A549 (cell line): Measurements from ENCODE around the gene MACROH2A2. TPM values are rescaled to one million over a fixed set of nuclear protein-coding genes. Genes with fewer than 3 reads are reported as not detected.

Experiments
- ATAC-seq, 2 experiments: fragments of 200-7000 bp in 1 of 2; fragments of >200 bp in 1 of 2; cut with Nextera tagmentation in 1 of 2; cut with Tn5 transposase in 1 of 2; 3 replicates each; pipeline versions ENCODE4 v1.8.0 to v1.9.1; 2018 to 2020; ENCODE audit warnings: mild to moderate bottlenecking in 1 of 2, moderate library complexity in 1 of 2
- CTCF ChIA-PET: fragments of 300-600 bp; sonication (Branson Sonifier 250); formaldehyde crosslinking; extraction: SDS; loops from one replicate; lab custom pipeline; 2021; ENCODE audit warnings: antibody characterized with exemption, inconsistent platforms; lab: Yijun Ruan, JAX
- POLR2A ChIA-PET: fragments of 350-600 bp; formaldehyde crosslinking; extraction: SDS; loops from one replicate; lab custom pipeline; 2021; ENCODE audit warnings: antibody characterized with exemption, inconsistent platforms; lab: Yijun Ruan, JAX
- DNase-seq, 2 experiments: peaks; one replicate each; pipeline versions ENCODE4 v3.0.0 to v3.0.0-alpha.2; 2011 to 2016; ENCODE audit warnings: low read depth in 1 of 2, low spot score in 1 of 2
- FAIRE-seq: peaks from 2 replicates; lab custom pipeline; 2011; peaks lifted over from hg19 to GRCh38; lab: Jason Lieb, UNC
- H3K27ac ChIP-seq, 2 experiments: fragments of >200 bp; sonication (Bioruptor Twin); formaldehyde crosslinking; 3 replicates each; pipeline ENCODE4 v1.5.1; 2016 to 2017
- H3K4me1 ChIP-seq: fragments of >200 bp; sonication (Bioruptor Twin); formaldehyde crosslinking; 3 replicates; pipeline ENCODE4 v1.6.1; 2016
- H3K4me2 ChIP-seq: fragments of >200 bp; sonication (Bioruptor Twin); formaldehyde crosslinking; 3 replicates; pipeline ENCODE4 v1.6.1; 2016
- H3K4me3 ChIP-seq: fragments of >200 bp; sonication (Bioruptor Twin); formaldehyde crosslinking; 3 replicates; pipeline ENCODE4 v1.5.1; 2016
- H3K9me3 ChIP-seq: fragments of >200 bp; sonication (Bioruptor Twin); formaldehyde crosslinking; 3 replicates; pipeline ENCODE4 v1.6.1; 2016
- ELK1 ChIP-seq: fragments of 150-350 bp; IDR thresholded peaks from 2 replicates; pipeline ENCODE4 v1.6.1; 2014; ENCODE audit warnings: low read depth, mild to moderate bottlenecking, low read length
- ESRRA ChIP-seq: fragments of 150-350 bp; IDR thresholded peaks from 2 replicates; pipeline ENCODE4 v1.6.1; 2014; ENCODE audit warnings: mild to moderate bottlenecking, low read length, borderline replicate concordance
- FOSB ChIP-seq: fragments of 250-450 bp; sonication (Bioruptor Pico); IDR thresholded peaks from 2 replicates; pipeline ENCODE4 v1.5.0; 2020; ENCODE audit warnings: mild to moderate bottlenecking, moderate library complexity
- FOSL2 ChIP-seq, 2 experiments: fragments of 450-650 bp in 1 of 2; fragments of >200 bp in 1 of 2; sonication (Bioruptor Twin) in 1 of 2; formaldehyde crosslinking; IDR thresholded peaks; 2 replicates each; pipeline versions ENCODE4 v1.5.0 to v1.6.1; 2016 to 2020; ENCODE audit warnings: mild to moderate bottlenecking in 1 of 2, moderate library complexity in 1 of 2
- GATA3 ChIP-seq: IDR thresholded peaks from 2 replicates; pipeline ENCODE4 v1.6.1; 2012; ENCODE audit warnings: borderline replicate concordance
- HES2 ChIP-seq: fragments of >200 bp; sonication (Bioruptor Twin); formaldehyde crosslinking; IDR thresholded peaks from 2 replicates; pipeline ENCODE4 v1.6.1; 2016
- HOXB5 ChIP-seq: fragments of 250-450 bp; sonication (Bioruptor Pico); IDR thresholded peaks from 2 replicates; pipeline ENCODE4 v1.5.0; 2020; ENCODE audit warnings: mild to moderate bottlenecking, moderate library complexity
- JUN ChIP-seq, 2 experiments: fragments of >200 bp; sonication (Bioruptor Twin); formaldehyde crosslinking; IDR thresholded peaks; 2 replicates in 1 of 2; 3 replicates in 1 of 2; pipeline ENCODE4 v1.6.1; 2016 to 2017
- JUNB ChIP-seq: fragments of >200 bp; sonication (Bioruptor Twin); formaldehyde crosslinking; IDR thresholded peaks from 2 replicates; pipeline ENCODE4 v1.6.1; 2016
- KDM1A ChIP-seq: fragments of 200-600 bp; sonication (generic); IDR thresholded peaks from 2 replicates; pipeline ENCODE4 v1.6.1; 2016; ENCODE audit warnings: low read depth, mild to moderate bottlenecking
- KDM5A ChIP-seq: fragments of 200-600 bp; sonication (generic); IDR thresholded peaks from 2 replicates; pipeline ENCODE4 v1.6.1; 2016; ENCODE audit warnings: antibody characterized with exemption, mild to moderate bottlenecking
- MAFK ChIP-seq: fragments of 450-650 bp; IDR thresholded peaks from 2 replicates; pipeline ENCODE4 v1.6.1; 2014; ENCODE audit not compliant: partially characterized antibody
- POLR2A ChIP-seq: IDR thresholded peaks from 2 replicates; pipeline ENCODE4 v1.6.1; 2012; ENCODE audit warnings: mild to moderate bottlenecking, low read length
- RAD21 ChIP-seq, 2 experiments: fragments of >200 bp in 1 of 2; sonication (Bioruptor Twin) in 1 of 2; formaldehyde crosslinking in 1 of 2; IDR thresholded peaks in 1 of 2; conservative IDR thresholded peaks in 1 of 2; 2 replicates in 1 of 2; 3 replicates in 1 of 2; pipeline ENCODE4 v1.6.1; 2012 to 2018; ENCODE audit warnings: inconsistent platforms in 1 of 2
- RFX5 ChIP-seq: fragments of 450-650 bp; IDR thresholded peaks from 2 replicates; pipeline ENCODE4 v1.7.1; 2014; ENCODE audit warnings: antibody characterized with exemption, mild to moderate bottlenecking, moderate library complexity
- SREBF2 ChIP-seq: fragments of 450-650 bp; IDR thresholded peaks from 2 replicates; pipeline ENCODE4 v1.6.1; 2014; ENCODE audit warnings: mild to moderate bottlenecking, moderate library complexity
- ZNF302 ChIP-seq: fragments of 250-450 bp; sonication (Bioruptor Pico); IDR thresholded peaks from 2 replicates; pipeline ENCODE4 v1.9.0; 2021; ENCODE audit warnings: inconsistent platforms, mild to moderate bottlenecking, moderate library complexity
- WGBS: methylation state at CpG from one replicate; pipeline ENCODE4 v1.1.6; 2017; ENCODE audit errors: missing lambda C conversion rate; 5-methylcytosine and 5-hydroxymethylcytosine counted together
- polyA plus RNA-seq, 4 experiments: library from polyadenylated mRNA; depleted of rRNA in 3 of 4; stranded (reverse); fragments of >200 nt; fragmentation: RNase III in 1 of 4; extraction: RNeasy Plus Mini Kit Qiagen cat#74134 plus additional on column Dnase treatment in 1 of 4; gene quantifications; 2 replicates in 3 of 4; 3 replicates in 1 of 4; pipeline ENCODE4 v1.2.3, GENCODE V29; 2011 to 2017
- TF ChIP-seq, protein P1 (sequence below): IDR thresholded peaks from 2 replicates; pipeline ENCODE4 v1.6.1; 2012
- TF ChIP-seq, protein P2 (sequence below): fragments of 250-450 bp; sonication (Bioruptor Pico); IDR thresholded peaks from 2 replicates; pipeline ENCODE4 v1.5.0; 2021; ENCODE audit warnings: mild to moderate bottlenecking, moderate library complexity, borderline replicate concordance

MACROH2A2 gene
- polyA plus RNA-seq, 2 of the 4 experiments (the other 2 are of a cell fraction) = 22.2 to 29.6 TPM

GRCh38 chr10:70067586-70067985 lies 14.9 kb downstream of the MACROH2A2 start:
- no peaks in the 10 kb centered on the region for H3K4me1 ChIP-seq
- ChIA-PET CTCF (interaction anchor here (1.6 kb wide), 1 partner anchor 11 kb away, joined by 5 read pairs; no protein-coding TSS in a partner anchor), POLR2A (no interaction called here)
- FAIRE-seq = no peak
- H3K4me2 ChIP-seq = no peak overlapping the region
- H3K27ac ChIP-seq = no peak overlapping the region
- WGBS = 88% methylated on average over 2 of the region's 2 CpGs
- no peak for DNase-seq
- TF ChIP-seq RAD21 (conservative IDR thresholded peaks at IDR 0.05 in 1 of 2, IDR thresholded peaks at IDR 0.05 in 1 of 2) = no peak
- no peak for TF ChIP-seq GATA3
- no peak for TF ChIP-seq MAFK
- TF ChIP-seq ELK1 = no peak
- TF ChIP-seq SREBF2 = no peak
- TF ChIP-seq ESRRA = no peak
- TF ChIP-seq KDM1A = no peak
- no peak for TF ChIP-seq POLR2A
- no peaks in the 10 kb centered on the region for H3K9me3 ChIP-seq
- H3K4me3 ChIP-seq = no peak overlapping the region
- ATAC-seq = no peak

GRCh38 chr10:70068925-70069324 lies 16.3 kb downstream of the MACROH2A2 start:
- ATAC-seq (no peak), DNase-seq (no peak), FAIRE-seq (no peak)
- no peaks in the 10 kb centered on the region for H3K9me3 ChIP-seq
- 86% methylated on average over 10 of the region's 10 CpGs for WGBS
- no peaks in the 10 kb centered on the region for H3K4me1 ChIP-seq
- no peak overlapping the region for H3K4me2 ChIP-seq
- no peak overlapping the region for H3K4me3 ChIP-seq
- ChIA-PET CTCF (interaction anchor here (1.1 kb wide), 1 partner anchor 282 kb away, joined by 3 read pairs; no protein-coding TSS in a partner anchor), POLR2A (no interaction called here)
- TF ChIP-seq KDM5A = no peak
- TF ChIP-seq, protein P1, sequence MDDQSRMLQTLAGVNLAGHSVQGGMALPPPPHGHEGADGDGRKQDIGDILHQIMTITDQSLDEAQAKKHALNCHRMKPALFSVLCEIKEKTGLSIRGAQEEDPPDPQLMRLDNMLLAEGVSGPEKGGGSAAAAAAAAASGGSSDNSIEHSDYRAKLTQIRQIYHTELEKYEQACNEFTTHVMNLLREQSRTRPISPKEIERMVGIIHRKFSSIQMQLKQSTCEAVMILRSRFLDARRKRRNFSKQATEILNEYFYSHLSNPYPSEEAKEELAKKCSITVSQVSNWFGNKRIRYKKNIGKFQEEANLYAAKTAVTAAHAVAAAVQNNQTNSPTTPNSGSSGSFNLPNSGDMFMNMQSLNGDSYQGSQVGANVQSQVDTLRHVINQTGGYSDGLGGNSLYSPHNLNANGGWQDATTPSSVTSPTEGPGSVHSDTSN = no peak
- TF ChIP-seq, protein P2, sequence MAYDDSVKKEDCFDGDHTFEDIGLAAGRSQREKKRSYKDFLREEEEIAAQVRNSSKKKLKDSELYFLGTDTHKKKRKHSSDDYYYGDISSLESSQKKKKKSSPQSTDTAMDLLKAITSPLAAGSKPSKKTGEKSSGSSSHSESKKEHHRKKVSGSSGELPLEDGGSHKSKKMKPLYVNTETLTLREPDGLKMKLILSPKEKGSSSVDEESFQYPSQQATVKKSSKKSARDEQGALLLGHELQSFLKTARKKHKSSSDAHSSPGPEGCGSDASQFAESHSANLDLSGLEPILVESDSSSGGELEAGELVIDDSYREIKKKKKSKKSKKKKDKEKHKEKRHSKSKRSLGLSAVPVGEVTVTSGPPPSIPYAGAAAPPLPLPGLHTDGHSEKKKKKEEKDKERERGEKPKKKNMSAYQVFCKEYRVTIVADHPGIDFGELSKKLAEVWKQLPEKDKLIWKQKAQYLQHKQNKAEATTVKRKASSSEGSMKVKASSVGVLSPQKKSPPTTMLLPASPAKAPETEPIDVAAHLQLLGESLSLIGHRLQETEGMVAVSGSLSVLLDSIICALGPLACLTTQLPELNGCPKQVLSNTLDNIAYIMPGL (CRISPR knock-in tag) = no peak
- H3K27ac ChIP-seq = no peak overlapping the region

DNA sequence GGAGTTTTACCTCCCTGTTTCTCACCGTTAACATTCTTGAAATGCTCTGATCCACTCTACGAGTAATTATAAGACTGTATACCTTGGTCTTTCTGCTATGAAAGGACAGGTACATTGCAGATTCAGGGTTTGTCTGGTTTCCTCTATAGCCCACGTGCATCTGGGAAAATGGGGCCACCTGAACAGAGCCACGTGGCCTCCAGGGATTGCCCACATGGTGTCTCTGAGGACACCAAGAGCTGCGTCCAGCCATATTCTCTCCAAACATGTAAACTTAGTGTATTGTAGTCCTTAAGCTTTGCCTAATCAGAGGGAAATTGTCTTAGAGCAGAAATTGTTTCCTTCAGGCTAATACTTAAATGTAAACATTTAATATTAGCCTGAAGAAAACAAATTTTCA lies 16.7 kb downstream of the MACROH2A2 start:
- no peak overlapping the region for H3K4me3 ChIP-seq
- CTCF ChIA-PET = interaction anchor here (1.1 kb wide), 1 partner anchor 283 kb away, joined by 3 read pairs; no protein-coding TSS in a partner anchor
- DNase-seq (no peak), FAIRE-seq (no peak), ATAC-seq (no peak)
- no peak for TF ChIP-seq ZNF302 (CRISPR knock-in tag)
- TF ChIP-seq KDM5A = no peak
- POLR2A ChIA-PET = no interaction called here
- H3K4me1 ChIP-seq = no peaks in the 10 kb centered on the region
- H3K27ac ChIP-seq = no peak overlapping the region
- no peak overlapping the region for H3K4me2 ChIP-seq
- H3K9me3 ChIP-seq = no peaks in the 10 kb centered on the region
- 81% methylated on average over 5 of the region's 5 CpGs for WGBS

DNA sequence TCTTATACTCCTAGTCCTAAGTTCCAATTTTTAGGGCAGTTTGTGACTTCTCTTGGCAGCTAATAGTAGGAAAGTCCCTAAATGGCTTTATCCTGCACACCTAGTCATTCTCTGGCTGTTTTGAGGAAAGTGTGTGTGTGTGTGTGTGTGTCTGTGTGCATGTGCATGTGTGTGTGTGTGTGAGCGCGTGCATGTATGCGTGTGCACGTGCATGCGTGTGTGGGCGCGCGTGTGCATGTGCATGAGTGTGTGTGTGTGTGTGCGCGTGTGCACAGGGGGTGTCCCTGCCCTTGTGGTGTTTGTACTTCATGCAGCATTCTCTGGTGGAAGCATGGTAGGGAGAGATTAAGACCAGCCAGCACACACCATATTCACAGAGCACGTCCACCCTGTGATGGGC lies 18.2 kb downstream of the MACROH2A2 start:
- H3K27ac ChIP-seq = no peak overlapping the region
- H3K4me3 ChIP-seq = no peak overlapping the region
- 93% methylated on average over 11 of the region's 11 CpGs for WGBS
- ATAC-seq = no peak
- POLR2A ChIA-PET = no interaction called here
- no peak overlapping the region for H3K4me2 ChIP-seq
- H3K4me1 ChIP-seq = no peaks in the 10 kb centered on the region
- DNase-seq = no peak
- no peaks in the 10 kb centered on the region for H3K9me3 ChIP-seq
- TF ChIP-seq FOSL2 (IDR thresholded peaks at IDR 0.05) = no peak
- no peak for TF ChIP-seq FOSL2 (CRISPR knock-in tag; IDR thresholded peaks at IDR 0.05)
- TF ChIP-seq FOSB (CRISPR knock-in tag) = no peak
- TF ChIP-seq HOXB5 (CRISPR knock-in tag) = no peak
- TF ChIP-seq GATA3 = no peak
- TF ChIP-seq, protein P1 = no peak
- TF ChIP-seq JUN (IDR thresholded peaks at IDR 0.05) = no peak
- TF ChIP-seq RFX5 = no peak
- TF ChIP-seq JUNB = no peak
- TF ChIP-seq HES2 = no peak
- no peak for FAIRE-seq
- CTCF ChIA-PET = interaction anchor here (1.2 to 1.5 kb wide), 2 partner anchors 16 to 45 kb away, joined by 3 read pairs; no protein-coding TSS in a partner anchor
